Loucy (cell line): Measurements from ENCODE around the gene USP34.

Experiments used
- EZH2phosphoT487 ChIP-seq: fragments of 200-600 bp; IDR thresholded peaks from 2 replicates; pipeline ENCODE4 v1.6.1; 2018; ENCODE audit warnings: antibody characterized with exemption, mild to moderate bottlenecking, moderate library complexity, borderline replicate concordance
- TF ChIP-seq, protein P1 (sequence below): fragments of 200-600 bp; sonication (generic); conservative IDR thresholded peaks from 2 replicates; pipeline ENCODE4 v1.5.1; 2014; ENCODE audit warnings: mild to moderate bottlenecking, antibody characterized with exemption, low read length

DNA sequence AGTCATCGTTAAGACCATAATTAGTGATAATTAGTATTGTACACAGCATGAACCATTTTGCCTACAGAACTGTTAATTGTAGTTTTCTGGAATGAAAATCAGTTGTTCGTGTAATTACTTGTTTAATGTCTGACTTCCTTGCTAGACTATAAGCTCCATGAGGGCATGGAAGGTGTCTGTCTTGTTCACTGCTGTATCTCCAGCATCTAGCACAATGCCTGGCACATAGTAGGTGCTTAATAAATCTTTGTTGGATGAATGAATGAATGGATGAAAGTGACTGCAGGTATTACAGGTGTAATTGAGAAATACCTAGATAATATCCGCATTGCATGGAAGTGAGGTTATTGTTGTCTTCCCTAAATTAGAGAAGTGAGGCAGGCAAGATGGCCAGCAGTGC, 287.1 kb downstream of the USP34 start:
- TF ChIP-seq, protein P1, sequence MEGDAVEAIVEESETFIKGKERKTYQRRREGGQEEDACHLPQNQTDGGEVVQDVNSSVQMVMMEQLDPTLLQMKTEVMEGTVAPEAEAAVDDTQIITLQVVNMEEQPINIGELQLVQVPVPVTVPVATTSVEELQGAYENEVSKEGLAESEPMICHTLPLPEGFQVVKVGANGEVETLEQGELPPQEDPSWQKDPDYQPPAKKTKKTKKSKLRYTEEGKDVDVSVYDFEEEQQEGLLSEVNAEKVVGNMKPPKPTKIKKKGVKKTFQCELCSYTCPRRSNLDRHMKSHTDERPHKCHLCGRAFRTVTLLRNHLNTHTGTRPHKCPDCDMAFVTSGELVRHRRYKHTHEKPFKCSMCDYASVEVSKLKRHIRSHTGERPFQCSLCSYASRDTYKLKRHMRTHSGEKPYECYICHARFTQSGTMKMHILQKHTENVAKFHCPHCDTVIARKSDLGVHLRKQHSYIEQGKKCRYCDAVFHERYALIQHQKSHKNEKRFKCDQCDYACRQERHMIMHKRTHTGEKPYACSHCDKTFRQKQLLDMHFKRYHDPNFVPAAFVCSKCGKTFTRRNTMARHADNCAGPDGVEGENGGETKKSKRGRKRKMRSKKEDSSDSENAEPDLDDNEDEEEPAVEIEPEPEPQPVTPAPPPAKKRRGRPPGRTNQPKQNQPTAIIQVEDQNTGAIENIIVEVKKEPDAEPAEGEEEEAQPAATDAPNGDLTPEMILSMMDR, result no peak
- no peak for TF ChIP-seq EZH2phosphoT487
